Stimulated activated CD8-positive, alpha-beta memory T cell treated with anti-CD3 and anti-CD28 coated beads, Interleukin-15, amount 100 ng/mL, for 1 hour (primary cell): ENCODE measurements around the gene MYL6B.
A peak's percentile ranks its signal among the peaks of the same experiment; 100 is the strongest.

Experiments
- DNase-seq: peaks from one replicate; pipeline ENCODE4 v3.0.0-alpha.2; 2020; ENCODE audit warnings: low read depth

The MYL6B gene

GRCh38 chr12:56122637-56123036 lies 29.8 kb upstream of the MYL6B start:
- DNase-seq: no peak

DNA sequence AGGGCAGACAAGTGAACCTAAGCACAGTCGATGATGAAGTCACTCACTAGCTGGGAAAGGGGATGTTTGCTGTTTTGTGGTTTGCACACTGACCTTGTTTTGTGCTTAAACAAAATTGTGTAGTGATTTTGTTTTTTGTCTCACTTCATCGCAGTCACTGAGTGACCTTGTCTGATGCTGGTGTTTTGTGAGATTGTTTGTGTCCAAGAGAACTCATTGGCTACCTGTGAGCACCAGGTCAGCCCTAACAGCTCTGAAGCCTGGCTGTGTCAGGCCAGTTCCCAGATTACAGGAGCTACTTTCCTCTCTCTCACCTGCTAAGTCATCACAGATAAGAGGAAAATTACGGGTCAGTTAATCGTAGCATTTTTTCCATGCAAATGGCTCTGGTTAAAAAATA lies 28.3 kb upstream of the MYL6B start:
- DNase-seq: no peak

- no peak for DNase-seq
These were observed 25.6 kb upstream of the MYL6B start for GRCh38 chr12:56126732-56127239.

DNA sequence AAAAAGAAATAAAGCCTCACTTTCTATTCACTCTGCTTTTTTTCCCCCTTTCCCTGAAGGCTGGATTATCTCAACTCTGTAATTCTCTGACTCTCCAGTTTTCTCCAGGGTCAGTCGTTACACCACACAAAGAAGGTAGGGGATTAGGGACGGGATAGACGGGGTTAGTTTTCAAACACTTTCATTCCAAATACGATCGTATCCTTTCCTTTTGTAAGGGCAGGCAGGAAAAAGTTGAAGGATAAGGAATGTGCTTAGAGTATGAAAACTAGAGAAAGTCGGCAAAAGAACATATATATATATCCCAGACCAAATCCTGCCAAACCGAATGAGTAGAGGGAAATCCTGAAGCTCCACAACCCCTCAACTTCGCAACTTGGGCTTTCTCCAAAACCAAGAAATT lies 24.9 kb upstream of the MYL6B start:
- no peak for DNase-seq

GRCh38 chr12:56127888-56128669 lies 24.3 kb upstream of the MYL6B start, which contains the start of gene ESYT1:
Gene ESYT1, plus strand, starts transcription at chr12:56128267. Its CDS starts 53 bp downstream, at chr12:56128320.
- DNase-seq: peak; percentile 93

DNA sequence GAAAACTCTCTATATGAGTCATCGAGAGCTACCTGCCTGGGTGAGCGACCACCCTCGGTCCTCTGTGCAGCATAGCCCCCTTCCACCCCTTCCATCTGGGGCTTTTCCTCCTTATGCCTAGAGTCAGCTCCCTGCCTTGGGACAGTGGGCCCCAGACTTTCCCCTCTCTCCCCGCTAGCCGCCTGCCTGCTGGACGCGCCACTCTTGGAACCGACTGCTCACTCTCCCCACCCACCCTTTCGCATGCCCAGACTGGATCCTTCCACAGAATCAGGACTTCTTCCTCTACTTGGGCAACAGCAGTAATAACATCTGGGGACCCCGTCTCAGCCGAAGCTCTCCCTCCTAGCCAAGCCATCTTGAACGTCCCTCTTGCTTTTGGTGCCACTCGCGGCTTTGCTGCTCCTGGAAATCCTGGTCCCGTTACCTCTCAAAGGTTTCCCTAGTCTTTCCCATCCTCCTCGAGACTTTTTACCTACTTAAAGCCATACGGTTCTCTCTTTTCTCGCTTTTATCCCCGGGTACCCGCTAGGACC lies 23.6 kb upstream of the MYL6B start:
- no peak for DNase-seq

GRCh38 chr12:56129206-56129941 lies 23.0 kb upstream of the MYL6B start:
- peak; percentile 59 for DNase-seq

DNA sequence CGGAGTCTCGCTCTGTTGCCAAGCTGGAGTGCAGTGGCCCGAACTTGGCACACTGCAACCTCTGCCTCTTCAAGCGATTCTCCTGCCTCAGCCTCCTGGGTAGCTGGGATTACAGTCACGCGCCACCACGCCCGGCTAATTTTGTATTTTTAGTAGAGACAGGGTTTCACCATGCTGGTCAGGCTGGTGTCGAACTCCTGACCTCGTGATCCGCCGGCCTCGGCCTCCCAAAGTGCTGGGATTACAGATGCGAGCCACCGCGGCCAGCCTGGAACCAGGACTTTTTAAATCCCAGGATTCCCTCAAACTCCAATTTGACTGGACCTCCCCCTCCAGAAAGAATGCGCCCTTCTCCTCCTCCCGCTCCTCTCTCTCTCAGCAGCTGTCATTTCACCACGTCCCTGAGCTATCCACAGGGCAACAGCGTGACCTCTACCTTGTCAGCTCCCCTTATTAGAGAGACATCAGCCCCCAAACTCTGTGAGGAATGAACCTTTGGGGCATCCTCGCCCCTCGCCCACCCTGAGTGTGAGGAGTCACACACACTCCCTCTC lies 22.4 kb upstream of the MYL6B start:
- no peak for DNase-seq

DNA sequence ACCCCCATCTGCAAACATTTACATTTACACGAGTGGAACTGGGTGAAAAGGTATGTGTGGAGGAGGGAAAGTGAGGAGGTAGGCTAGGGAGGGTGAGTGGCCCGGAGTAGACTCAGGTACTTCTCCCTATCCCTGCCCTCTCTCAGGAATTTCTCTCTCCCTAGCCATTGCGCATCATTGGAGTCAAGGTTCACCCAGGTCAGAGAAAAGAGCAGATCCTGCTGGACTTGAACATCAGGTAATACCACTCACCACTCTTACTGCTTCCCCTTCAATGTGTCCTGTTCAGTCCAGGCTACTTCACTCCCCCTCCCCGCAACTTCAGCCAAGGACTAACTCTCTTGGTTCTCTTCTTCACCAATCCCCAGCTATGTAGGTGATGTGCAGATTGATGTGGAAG lies 21.5 kb upstream of the MYL6B start:
- DNase-seq: no peak

- DNase-seq: no peak
These were observed 17.5 kb upstream of the MYL6B start for GRCh38 chr12:56134897-56135296.

- DNase-seq: no peak
These were observed 14.4 kb upstream of the MYL6B start for GRCh38 chr12:56137853-56138571.

DNA sequence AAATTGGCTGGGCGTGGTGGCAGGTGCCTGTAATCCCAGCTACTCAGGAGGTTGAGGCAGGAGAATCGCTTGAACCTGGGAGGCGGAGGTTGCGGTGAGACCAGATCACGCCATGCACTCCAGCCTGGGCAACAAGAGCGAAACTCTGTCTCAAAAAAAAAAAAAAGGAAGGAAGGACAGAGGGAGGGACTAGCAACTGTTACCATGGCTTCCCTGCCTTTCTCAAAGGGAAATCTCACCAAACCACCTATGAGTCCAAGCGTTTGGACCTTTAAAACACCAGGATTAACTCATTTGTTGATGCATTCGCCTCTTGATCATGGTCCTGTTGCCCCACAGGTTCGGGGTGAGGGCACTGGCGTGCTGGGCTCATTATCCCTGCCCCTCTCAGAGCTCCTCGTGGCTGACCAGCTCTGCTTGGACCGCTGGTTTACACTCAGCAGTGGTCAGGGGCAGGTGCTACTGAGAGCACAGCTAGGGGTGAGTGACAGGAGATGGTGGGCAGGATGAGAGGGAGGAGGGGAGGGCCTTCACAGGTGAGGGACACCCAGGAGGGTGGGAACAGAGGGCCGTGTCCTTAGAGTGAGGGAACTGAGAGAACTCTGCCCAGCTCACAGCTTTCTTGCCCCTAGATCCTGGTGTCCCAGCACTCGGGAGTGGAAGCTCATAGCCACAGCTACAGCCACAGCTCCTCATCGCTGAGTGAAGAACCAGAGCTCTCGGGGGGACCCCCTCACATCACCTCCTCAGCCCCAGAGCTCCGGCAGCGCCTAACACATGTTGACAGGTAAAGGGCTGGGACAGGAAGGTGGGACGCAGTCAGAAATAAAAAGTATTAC lies 10.2 kb upstream of the MYL6B start:
- DNase-seq: no peak

DNA sequence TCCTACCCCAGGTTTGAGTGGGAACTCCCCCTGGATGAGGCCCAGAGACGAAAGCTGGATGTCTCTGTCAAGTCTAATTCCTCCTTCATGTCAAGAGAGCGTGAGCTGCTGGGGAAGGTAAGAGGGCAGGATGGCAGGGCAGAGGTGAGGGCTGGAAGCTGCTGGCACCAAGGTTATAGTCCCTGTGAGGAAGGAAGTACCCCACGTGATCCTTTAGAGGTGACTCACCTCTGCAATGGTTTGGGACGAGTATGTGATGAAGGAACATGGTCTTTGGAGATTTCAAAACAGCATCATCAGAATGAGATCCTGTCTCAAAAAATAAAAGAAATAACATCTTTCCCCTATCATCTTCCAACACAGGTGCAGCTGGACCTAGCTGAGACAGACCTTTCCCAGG lies 9.2 kb upstream of the MYL6B start:
- DNase-seq: no peak

DNA sequence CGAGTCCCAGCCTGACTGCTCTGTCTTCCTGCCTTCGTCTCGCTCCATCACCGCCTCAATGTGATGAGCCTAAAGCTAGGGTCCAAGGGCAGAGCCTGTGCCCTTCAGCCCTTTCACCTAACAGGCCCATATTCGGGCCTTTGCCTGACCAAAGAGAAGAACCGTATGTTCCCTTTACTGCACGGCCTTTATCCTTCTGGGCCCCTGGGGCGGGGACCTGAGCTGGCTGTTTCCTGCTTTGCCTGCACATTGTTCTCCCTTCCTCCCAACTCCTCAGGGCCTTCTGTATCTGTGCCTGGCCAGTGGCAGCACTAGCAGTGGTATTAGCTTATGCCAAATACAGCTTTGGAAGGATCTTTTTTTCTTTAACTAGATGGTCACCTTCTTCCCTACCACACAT lies 8.5 kb upstream of the MYL6B start:
- no peak for DNase-seq

DNA sequence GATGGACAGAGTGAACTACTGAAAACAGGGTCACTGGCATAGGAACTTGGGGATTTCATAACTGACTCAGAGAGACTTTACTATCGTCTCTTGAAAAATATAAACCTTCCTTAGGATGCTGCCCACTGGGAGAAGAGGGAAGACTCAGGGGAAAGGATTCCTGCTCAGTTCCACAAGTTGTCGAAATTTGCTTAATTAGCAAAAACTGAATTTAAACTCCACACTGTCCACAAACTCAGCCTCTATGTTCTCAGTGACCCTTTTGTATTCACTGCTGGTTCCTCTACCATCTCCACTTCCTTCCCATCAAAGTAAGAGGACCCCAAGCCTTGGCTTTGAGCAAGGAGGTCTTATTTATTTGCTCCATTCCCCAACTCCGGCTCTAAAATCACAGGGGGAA lies 7.2 kb upstream of the MYL6B start:
- DNase-seq: no peak

DNA sequence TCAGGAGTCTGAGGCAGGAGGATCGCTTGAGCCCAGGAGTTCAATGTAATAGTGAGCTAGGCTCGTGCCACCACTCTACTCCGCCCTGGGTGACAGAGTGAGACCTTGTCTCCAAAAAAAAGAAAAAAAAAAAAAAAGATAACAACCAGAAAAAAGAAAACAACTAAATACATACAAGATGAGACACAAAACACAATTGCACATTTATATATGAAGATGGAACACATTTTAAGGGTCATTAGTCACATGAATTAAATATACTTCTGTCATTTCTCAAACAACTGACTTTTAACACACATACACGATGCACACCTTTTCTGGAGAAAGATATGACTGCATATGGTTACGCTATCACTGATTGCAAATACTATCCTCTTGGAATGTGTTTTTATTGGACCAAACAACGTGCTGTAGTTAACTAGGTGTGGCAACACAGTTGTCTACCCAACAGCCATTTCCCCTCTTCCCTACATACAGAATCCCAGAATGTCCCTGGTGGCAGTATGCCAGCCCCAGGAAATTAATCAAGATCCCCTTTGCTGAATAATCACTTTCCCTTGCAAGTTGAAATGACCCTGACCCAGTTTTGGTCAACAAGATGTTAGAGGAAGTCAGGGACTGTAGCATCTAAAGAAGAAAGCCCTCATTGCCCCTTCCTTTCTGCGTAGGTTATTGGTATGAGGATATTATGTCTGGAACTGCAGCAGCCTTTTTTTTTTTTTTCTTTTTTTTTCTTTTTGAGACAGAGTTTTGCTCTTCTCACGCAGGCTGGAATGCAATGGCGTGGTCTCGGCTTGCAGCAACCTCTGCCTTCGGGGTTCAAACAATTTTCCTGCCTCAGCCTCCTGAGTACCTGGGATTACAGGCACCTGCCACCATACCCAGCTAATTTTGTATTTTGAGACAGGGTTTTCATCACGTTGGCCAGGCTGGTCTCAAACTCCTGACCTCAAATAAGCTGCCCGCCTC lies 5.6 kb upstream of the MYL6B start:
- DNase-seq: no peak

- no peak for DNase-seq
These were observed 1.8 kb upstream of the MYL6B start for GRCh38 chr12:56150563-56150962.

- peak; percentile 49 for DNase-seq
These were observed 685 bp upstream of the MYL6B start for GRCh38 chr12:56151672-56152131.

GRCh38 chr12:56152756-56153677 lies 630 bp downstream of the MYL6B start:
- DNase-seq: no peak
